Erythroblast (primary cell): Measurements from ENCODE around the gene MMP7.

Source experiments
- GATA1 ChIP-seq: IDR thresholded peaks from 2 replicates; pipeline ENCODE4 v1.6.1; 2011; ENCODE audit warnings: low read depth, mild to moderate bottlenecking, control low read depth, low read length, moderate library complexity
- POLR2A ChIP-seq: IDR thresholded peaks from 2 replicates; pipeline ENCODE4 v1.6.1; 2011; ENCODE audit warnings: mild to moderate bottlenecking, low read length

- TF ChIP-seq POLR2A = no peak
- no peak for TF ChIP-seq GATA1
Observed at GRCh38 chr11:102573851-102574250, 43.3 kb upstream of the MMP7 start.
